ENCODE data around the gene SLC37A2.

SLC37A2 gene

GRCh38 chr11:125071435-125071834 is 8.3 kb downstream of the SLC37A2 start:
- no peak for DNase-seq (ENCODE audit: low read depth in 2 of 2)

GRCh38 chr11:125071846-125072217 is 8.7 kb downstream of the SLC37A2 start:
- DNase-seq (ENCODE audit: low read depth in 2 of 2) = no peak

GRCh38 chr11:125072218-125072960 is 9.3 kb downstream of the SLC37A2 start:
- DNase-seq (ENCODE audit: low read depth in 2 of 2) = no peak

DNA sequence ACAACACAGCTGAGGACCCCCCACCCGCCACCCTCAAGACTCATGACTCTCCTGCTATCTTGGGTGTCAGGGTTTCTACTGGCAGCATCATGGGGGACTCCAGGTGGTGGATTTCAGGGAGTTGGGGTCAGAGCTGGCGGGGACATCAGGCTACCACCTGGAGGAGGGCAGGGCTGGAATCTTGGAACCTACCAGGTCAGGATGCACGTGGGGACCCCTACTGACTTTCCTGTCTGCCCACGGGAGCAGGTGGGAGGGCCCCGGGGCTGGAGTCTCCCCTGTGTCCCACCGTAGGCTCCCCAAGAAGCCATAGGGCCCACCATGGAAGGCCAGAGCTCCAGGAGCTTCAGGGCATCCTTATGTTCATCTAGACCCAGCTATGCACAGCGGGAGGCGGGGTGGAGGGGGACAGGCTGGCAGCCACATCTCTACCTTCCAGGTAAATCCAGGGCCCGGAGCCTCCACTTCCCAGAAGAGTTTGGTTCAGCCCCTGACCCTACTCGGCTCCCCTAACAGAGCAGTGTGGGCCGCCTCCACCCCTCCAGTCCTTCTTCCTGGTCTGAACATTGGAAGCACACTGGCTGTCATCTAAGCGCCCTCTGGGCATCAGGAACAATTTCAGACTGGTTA is 10.0 kb downstream of the SLC37A2 start:
- no peak for DNase-seq (ENCODE audit: low read depth in 2 of 2)

- no peak for DNase-seq (ENCODE audit: low read depth in 2 of 2)
These were observed 10.7 kb downstream of the SLC37A2 start for GRCh38 chr11:125073616-125074483.

GRCh38 chr11:125074511-125075241 is 11.6 kb downstream of the SLC37A2 start:
- DNase-seq (ENCODE audit: low read depth in 2 of 2) = no peak

DNA sequence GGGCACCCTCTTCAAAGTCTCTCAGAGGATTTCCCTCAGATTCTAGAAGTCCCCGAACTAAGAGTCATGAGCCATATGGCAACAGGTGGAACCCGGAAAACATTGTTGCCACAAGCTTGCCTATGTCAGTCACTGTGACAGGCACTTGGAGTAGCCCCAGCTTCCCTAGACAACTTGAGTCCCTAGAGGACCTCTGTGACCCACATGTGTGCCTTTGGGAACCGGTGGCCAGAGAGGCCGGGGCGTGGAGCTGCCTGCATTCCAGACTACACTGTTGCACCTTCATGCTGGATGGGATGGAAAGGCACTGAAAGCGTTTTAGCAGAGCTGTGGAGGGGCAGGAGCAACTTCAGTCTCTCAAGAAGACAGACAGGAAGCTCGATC is 12.1 kb downstream of the SLC37A2 start:
- DNase-seq (ENCODE audit: low read depth in 2 of 2) = no peak

- DNase-seq (ENCODE audit: low read depth in 2 of 2) = no peak
These were observed 12.8 kb downstream of the SLC37A2 start for GRCh38 chr11:125075900-125076317.

DNA sequence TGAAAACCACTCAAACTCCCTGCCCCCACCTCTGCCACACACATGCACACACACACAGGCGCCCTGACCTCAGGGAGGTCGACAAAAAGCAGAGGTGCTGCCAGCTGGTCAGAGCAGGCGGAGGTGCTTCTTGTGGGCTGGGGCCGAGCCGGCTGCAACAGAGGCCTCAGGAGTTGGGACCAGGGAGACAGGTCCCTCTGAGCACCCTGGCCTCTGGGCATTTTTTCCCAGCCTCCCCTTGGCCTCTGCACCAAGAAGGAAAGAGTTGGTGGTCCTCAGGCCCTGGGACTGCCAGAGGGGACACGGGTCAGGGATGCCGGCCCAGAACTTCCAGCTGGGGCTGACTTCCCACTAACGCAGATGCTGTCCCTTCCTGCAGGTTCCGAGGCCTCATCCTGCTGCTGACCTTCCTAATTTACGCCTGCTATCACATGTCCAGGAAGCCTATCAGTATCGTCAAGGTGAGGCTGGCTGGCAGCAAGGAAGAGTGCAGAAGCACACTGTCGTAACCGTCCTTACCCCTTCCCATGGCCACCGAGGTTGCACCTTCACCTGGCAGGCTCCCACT is 13.4 kb downstream of the SLC37A2 start:
- DNase-seq (ENCODE audit: low read depth in 2 of 2) = no peak

DNA sequence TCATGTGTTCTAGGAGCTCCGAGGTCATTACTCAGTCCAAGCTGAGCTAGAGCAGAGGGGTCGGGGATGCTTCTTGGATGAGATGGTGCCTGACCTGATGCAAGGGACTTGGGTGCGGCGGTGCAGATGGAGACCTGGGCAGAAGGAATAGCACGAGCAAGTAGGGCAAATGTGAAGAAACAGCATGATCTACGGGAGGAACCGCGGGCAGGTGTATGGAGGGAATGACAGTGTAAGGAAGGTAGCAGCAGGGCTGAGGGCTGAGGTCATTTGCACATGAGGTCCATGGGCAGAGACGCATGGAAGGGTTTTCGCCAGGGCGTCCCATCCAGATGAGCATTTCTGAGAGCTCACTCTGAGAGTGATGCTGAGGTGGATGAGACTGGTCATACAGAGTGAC is 14.9 kb downstream of the SLC37A2 start:
- DNase-seq (ENCODE audit: low read depth in 2 of 2) = no peak

DNA sequence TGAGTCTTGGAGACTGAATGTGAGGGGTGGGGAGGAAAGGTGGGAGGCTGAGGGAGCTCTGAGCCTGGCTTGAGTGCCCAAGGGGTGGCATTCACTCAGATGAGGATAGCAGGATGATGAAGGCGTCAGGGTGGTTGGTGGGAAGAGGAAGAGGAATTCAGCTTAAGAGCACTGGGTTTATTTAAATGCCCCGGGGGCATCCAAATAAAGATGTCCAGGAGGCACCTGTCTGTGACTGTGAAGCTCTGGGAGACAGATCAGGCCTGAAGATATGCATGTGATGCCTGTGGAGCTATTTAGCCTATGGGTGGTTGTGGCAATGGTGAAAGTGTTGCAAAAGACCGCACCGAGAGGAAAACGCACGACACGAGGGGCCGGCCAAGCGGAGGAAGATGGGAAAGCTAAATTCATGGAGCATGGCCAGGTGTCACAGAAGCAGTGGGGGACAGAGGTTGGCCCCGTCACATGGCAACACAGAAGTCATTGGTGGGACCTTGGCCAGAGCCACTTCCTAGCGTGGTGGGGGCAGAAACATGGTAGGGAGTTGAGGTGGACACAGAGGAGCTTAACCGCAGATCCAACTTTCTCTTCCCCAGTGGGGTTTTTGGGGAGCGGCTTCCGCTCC is 15.5 kb downstream of the SLC37A2 start:
- no peak for DNase-seq (ENCODE audit: low read depth in 2 of 2)

- DNase-seq (ENCODE audit: low read depth in 2 of 2) = no peak
These were observed 16.2 kb downstream of the SLC37A2 start for GRCh38 chr11:125079151-125079877.

- no peak for DNase-seq (ENCODE audit: low read depth in 2 of 2)
These were observed 16.9 kb downstream of the SLC37A2 start for GRCh38 chr11:125079878-125080530.

DNA sequence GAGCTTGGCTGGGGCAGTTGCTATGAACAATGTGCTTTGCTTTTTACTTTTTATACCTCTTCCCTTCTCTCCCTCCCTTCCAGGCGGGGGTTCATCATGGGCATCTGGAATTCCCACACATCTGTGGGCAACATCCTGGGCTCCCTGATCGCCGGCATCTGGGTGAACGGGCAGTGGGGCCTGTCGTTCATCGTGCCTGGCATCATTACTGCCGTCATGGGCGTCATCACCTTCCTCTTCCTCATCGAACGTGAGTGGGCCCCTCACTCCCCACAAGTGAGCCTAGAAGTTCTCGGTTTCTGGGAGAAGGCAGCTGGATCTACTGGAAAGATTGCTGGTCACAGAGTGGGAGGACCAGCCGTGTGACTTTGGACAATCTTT is 17.4 kb downstream of the SLC37A2 start:
- no peak for DNase-seq (ENCODE audit: low read depth in 2 of 2)

GRCh38 chr11:125081098-125081798 is 18.1 kb downstream of the SLC37A2 start:
- DNase-seq (ENCODE audit: low read depth in 2 of 2) = no peak

GRCh38 chr11:125082040-125082439 is 18.9 kb downstream of the SLC37A2 start:
- DNase-seq (ENCODE audit: low read depth in 2 of 2) = no peak

DNA sequence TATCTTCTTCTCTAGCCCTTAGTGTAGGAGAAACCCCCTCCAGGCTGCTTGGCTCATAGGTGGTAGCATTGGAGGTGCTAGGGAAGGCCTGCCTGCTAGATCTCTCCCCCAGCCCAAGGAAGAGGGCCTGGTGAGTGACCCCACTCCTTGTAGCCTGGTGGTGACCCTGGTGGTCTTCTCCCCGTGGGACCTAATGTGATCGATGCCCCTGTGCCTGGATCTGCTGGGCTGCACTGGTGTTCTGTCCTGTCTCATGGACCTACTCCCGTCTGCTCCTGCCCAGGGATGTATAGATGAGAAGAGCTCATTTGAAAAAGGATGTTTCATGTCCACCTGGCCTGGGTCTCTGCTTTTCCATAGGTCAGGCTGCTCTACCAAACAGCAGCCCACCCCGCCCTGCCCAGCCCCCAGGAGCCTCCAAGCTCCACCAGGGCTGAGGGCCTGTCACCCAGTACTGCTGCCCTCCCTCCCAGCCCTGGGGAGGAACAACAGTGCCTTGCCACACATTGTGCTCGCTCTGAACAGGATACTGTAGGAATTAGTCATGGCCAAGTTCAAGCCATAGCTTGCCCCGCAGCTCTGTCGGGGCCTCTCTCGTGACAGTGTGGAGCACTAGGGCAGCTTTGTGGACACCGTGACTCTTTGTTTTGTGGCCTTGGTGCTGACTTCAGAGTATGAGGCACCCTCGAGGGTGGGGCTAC is 19.7 kb downstream of the SLC37A2 start:
- DNase-seq (ENCODE audit: low read depth in 2 of 2) = no peak

DNA sequence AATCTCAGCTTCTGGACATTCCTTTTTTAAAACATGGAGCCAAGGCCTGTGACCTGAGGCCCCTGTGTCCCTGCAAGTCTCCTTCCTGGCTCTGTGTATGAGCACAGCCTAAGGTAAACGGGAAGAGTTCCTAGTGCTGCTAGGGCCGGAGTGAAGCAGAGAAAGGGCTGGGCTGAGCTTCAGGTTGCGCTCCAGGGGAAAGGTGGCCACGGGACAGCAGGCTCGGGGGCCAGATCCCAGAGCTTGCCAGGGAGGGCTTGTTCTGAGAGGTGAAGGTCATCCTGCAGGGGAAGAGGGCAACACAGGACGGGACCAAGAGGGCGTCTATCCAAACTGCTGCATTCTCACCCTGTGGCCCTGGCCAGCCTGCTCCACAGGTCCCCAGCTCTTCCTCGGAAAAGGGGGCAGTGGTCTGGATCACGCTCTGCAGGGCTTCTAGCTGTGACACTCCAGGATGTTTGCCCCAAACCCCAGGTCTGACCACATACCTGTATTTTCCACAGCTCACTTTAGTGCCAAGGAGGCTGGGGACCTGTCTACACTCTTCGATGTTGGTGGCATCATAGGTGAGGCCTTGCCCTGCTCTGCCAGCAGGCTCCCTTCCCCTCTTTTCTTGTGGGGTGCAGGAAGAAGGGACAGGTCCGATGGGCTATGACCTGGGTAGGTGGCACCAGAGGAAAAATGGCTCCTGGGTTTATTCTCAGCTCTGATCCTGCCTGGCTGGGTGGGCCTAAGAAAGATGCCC is 20.4 kb downstream of the SLC37A2 start:
- no peak for DNase-seq (ENCODE audit: low read depth in 2 of 2)
